Neural crest cell (in vitro differentiated cells): ENCODE results near the gene PSMG2. TPM values are rescaled to one million over a fixed set of nuclear protein-coding genes. Genes with fewer than 3 reads are reported as not detected.

ENCODE experiments used
- DNase-seq: peaks from one replicate; pipeline ENCODE4 v3.0.0; 2021; ENCODE audit warnings: low read depth, mixed read lengths, low spot score
- H3K27ac Mint-ChIP-seq: one replicate; pipeline ENCODE4 v1.8.0; 2021; ENCODE audit warnings: mild to moderate bottlenecking, mixed read lengths; ENCODE audit not compliant: unreplicated experiment
- H3K27me3 Mint-ChIP-seq: 2 replicates; pipeline ENCODE4 v1.8.0; 2021; ENCODE audit warnings: low read depth, mild to moderate bottlenecking, mixed read lengths
- H3K36me3 Mint-ChIP-seq: 2 replicates; pipeline ENCODE4 v1.8.0; 2021; ENCODE audit warnings: low read depth, mild to moderate bottlenecking, mixed read lengths
- H3K4me1 Mint-ChIP-seq: 2 replicates; pipeline ENCODE4 v1.8.0; 2021; ENCODE audit warnings: mixed read lengths
- H3K4me3 Mint-ChIP-seq: one replicate; pipeline ENCODE4 v1.8.0; 2021; ENCODE audit warnings: mild to moderate bottlenecking, mixed read lengths
- H3K9me3 Mint-ChIP-seq: 2 replicates; pipeline ENCODE4 v1.8.0; 2021; ENCODE audit warnings: mixed read lengths
- CTCF ChIP-seq: fragments of 200-600 bp; sonication (generic); conservative IDR thresholded peaks from 2 replicates; pipeline ENCODE4 v1.5.0; 2021; ENCODE audit warnings: antibody characterized with exemption, mild to moderate bottlenecking
- total RNA-seq: library from RNA; stranded (reverse); gene quantifications from 2 replicates; pipeline ENCODE4 v1.2.1, GENCODE V29; 2021

The PSMG2 gene
- total RNA-seq, 1 donor from 2014 or later, result 61.4 TPM

DNA sequence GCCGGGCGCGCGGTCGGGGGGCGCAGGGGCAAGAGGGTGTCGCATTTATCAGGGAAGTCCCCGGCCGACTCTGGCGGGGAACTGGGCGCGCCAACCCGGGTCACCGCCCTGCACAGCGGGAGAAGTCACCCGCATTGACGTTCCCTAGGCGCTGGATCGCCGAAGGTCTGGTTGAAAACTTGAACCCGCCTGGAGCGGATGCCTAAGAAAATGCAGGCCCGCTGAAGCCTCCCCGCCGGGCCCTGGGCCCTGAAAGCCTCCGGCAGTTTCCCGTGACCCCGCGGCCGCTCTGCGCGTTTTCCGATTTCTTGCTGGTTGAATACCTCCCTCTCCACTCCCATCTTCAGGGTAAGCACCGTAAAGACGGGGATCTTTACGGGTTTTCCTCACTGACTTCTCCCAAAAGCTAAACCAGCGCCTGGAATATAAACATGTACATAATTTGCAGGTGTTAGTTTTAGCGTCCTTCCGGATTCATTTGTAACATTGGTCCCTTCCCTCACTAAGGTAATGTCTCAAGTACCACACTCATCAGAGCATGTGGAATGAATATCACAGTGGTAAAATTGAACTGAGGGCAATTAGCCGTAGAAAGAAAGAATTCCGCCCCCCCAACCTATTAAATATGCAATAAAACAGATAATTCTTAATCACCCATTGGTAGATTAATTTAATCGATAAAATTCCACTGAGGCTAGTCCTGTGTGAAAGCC, 44.3 kb upstream of the PSMG2 start:
- TF ChIP-seq CTCF, result peak; percentile 15
- Mint-ChIP-seq H3K9me3 (no peaks in the 10 kb centered on the region), H3K4me3 (peak overlapping the region; percentile 89), H3K27me3 (no peaks in the 10 kb centered on the region), H3K36me3 (no peaks in the 10 kb centered on the region), H3K27ac (no peak overlapping the region), H3K4me1 (peaks cover 32% of the 10 kb centered on the region)
- peak; percentile 53 for DNase-seq

GRCh38 chr18:12659904-12660605, 42.8 kb upstream of the PSMG2 start:
- H3K9me3 Mint-ChIP-seq, result no peaks in the 10 kb centered on the region
- no peaks in the 10 kb centered on the region for H3K36me3 Mint-ChIP-seq
- no peaks in the 10 kb centered on the region for H3K27me3 Mint-ChIP-seq
- peaks cover 28% of the 10 kb centered on the region for H3K4me1 Mint-ChIP-seq
- peak; percentile 98 for TF ChIP-seq CTCF
- H3K4me3 Mint-ChIP-seq, result peak overlapping the region; percentile 63
- H3K27ac Mint-ChIP-seq, result no peak overlapping the region
- peak; percentile 37 for DNase-seq

- Mint-ChIP-seq H3K9me3 (no peaks in the 10 kb centered on the region), H3K4me1 (no peaks in the 10 kb centered on the region), H3K36me3 (peaks cover 2% of the 10 kb centered on the region), H3K27ac (no peak overlapping the region), H3K27me3 (no peaks in the 10 kb centered on the region), H3K4me3 (no peak overlapping the region)
- no peak for TF ChIP-seq CTCF
- no peak for DNase-seq
Measured at GRCh38 chr18:12668041-12668440, 34.8 kb upstream of the PSMG2 start.

GRCh38 chr18:12679183-12679786, 23.6 kb upstream of the PSMG2 start:
- no peak for DNase-seq
- H3K4me3 Mint-ChIP-seq, result no peak overlapping the region
- peak overlapping the region; percentile 80 for H3K27ac Mint-ChIP-seq
- peaks cover 9% of the 10 kb centered on the region for H3K4me1 Mint-ChIP-seq
- H3K27me3 Mint-ChIP-seq, result no peaks in the 10 kb centered on the region
- no peak for TF ChIP-seq CTCF
- H3K36me3 Mint-ChIP-seq, result peaks cover 3% of the 10 kb centered on the region
- H3K9me3 Mint-ChIP-seq, result no peaks in the 10 kb centered on the region

GRCh38 chr18:12686100-12686499, 16.7 kb upstream of the PSMG2 start:
- Mint-ChIP-seq H3K9me3 (no peaks in the 10 kb centered on the region), H3K4me3 (no peak overlapping the region), H3K36me3 (no peaks in the 10 kb centered on the region), H3K4me1 (no peaks in the 10 kb centered on the region), H3K27me3 (no peaks in the 10 kb centered on the region), H3K27ac (no peak overlapping the region)
- no peak for DNase-seq
- TF ChIP-seq CTCF, result peak; percentile 26
